H1 (cell line): ENCODE measurements around the gene ZNF777. TPM values are rescaled to one million over a fixed set of nuclear protein-coding genes. Genes with fewer than 3 reads are reported as not detected.

Experiments used
- ASH2L ChIP-seq: fragments of 200-600, 300-600 bp; sonication (generic); IDR thresholded peaks from one replicate; pipeline ENCODE4 v1.7.1; 2017; ENCODE audit warnings: low read length
- CBX5 ChIP-seq: fragments of 300-800, 300-1000 bp; sonication (generic); IDR thresholded peaks from 2 replicates; pipeline ENCODE4 v1.7.1; 2016; ENCODE audit warnings: antibody characterized with exemption, low read length, low read depth
- CHD1 ChIP-seq: IDR thresholded peaks from 2 replicates; pipeline ENCODE4 v1.6.1; 2012; ENCODE audit warnings: low read depth, low read length, improper control_type of control experiment
- NANOG ChIP-seq: IDR thresholded peaks from 2 replicates; pipeline ENCODE4 v1.6.1; 2011; ENCODE audit warnings: low read length, low read depth, mild to moderate bottlenecking, inconsistent platforms; ENCODE audit not compliant: insufficient read depth, poor library complexity, severe bottlenecking
- SP1 ChIP-seq: IDR thresholded peaks from 2 replicates; pipeline ENCODE4 v1.6.1; 2011; ENCODE audit warnings: low read depth, low read length
- polyA plus RNA-seq, 7 experiments: library from polyadenylated mRNA; depleted of rRNA in 3 of 7; stranded (reverse) in 5 of 7; unstranded in 2 of 7; fragments of >200 nt in 5 of 7; fragments of 200-250 nt in 2 of 7; gene quantifications; 1 replicate in 5 of 7; 2 replicates in 1 of 7; 4 replicates in 1 of 7; pipeline versions ENCODE4 v1.2.1 to v1.2.3, GENCODE V29; 2011 to 2013; ENCODE audit warnings: missing spikeins in 2 of 7, mixed read lengths in 2 of 7
- total RNA-seq: library from RNA; stranded (reverse); fragmentation: NEBNext Ultra II Directional; extraction: Animal tissue kit (Norgen Biotek cat#: 25700); gene quantifications from 2 replicates; pipeline ENCODE4 v1.2.1, GENCODE V29; 2021

Gene ZNF777
- total and polyA plus RNA-seq, 2 of the 8 experiments (the other 6 are each of a cell fraction or from before 2014, with no cell fraction given), result 8.0 to 10.1 TPM

GRCh38 chr7:149475121-149476045 is 14.5 kb upstream of the ZNF777 start (continued):
- TF ChIP-seq NANOG (no peak), ASH2L (no peak), CBX5 (no peak), CHD1 (no peak), SP1 (no peak)
